H9 (cell line): Measurements from ENCODE around the gene DOK1. TPM values are rescaled to one million over a fixed set of nuclear protein-coding genes. Genes with fewer than 3 reads are reported as not detected.

Experiments
- DNase-seq: peaks from one replicate; pipeline ENCODE4 v3.0.0-alpha.2; 2017
- H2AFZ ChIP-seq: one replicate; pipeline ENCODE4 v1.6.1; 2013; ENCODE audit warnings: mild to moderate bottlenecking, low read length, control low read depth, moderate library complexity
- H2AK5ac ChIP-seq: 2 replicates; pipeline ENCODE4 v1.6.1; 2013; ENCODE audit warnings: low read length, control low read depth, mixed read lengths; ENCODE audit not compliant: insufficient read length
- H2BK120ac ChIP-seq: one replicate; pipeline ENCODE4 v1.6.1; 2013; ENCODE audit warnings: low read depth, mild to moderate bottlenecking, low read length, control low read depth, inconsistent platforms; ENCODE audit not compliant: poor library complexity, severe bottlenecking
- H2BK12ac ChIP-seq: 2 replicates; pipeline ENCODE4 v1.6.1; 2013; ENCODE audit warnings: low read length, control low read depth, mixed read lengths, low read depth; ENCODE audit not compliant: insufficient read length
- H2BK15ac ChIP-seq: 2 replicates; pipeline ENCODE4 v1.6.1; 2013; ENCODE audit warnings: low read depth, low read length, control low read depth
- H2BK20ac ChIP-seq: one replicate; pipeline ENCODE4 v1.6.1; 2013; ENCODE audit warnings: low read depth, mild to moderate bottlenecking, low read length, control low read depth, inconsistent platforms; ENCODE audit not compliant: poor library complexity, severe bottlenecking
- H2BK5ac ChIP-seq: 2 replicates; pipeline ENCODE4 v1.6.1; 2013; ENCODE audit warnings: low read length, control low read depth, mixed read lengths; ENCODE audit not compliant: insufficient read length
- H3K14ac ChIP-seq: 2 replicates; pipeline ENCODE4 v1.6.1; 2013; ENCODE audit warnings: low read length, control low read depth; ENCODE audit not compliant: insufficient read depth
- H3K18ac ChIP-seq: 2 replicates; pipeline ENCODE4 v1.6.1; 2013; ENCODE audit warnings: low read depth, mild to moderate bottlenecking, mixed read lengths, low read length, control low read depth; ENCODE audit not compliant: insufficient read length
- H3K23ac ChIP-seq: 2 replicates; pipeline ENCODE4 v1.6.1; 2013; ENCODE audit warnings: low read length, control low read depth, mixed read lengths, low read depth; ENCODE audit not compliant: insufficient read length
- H3K23me2 ChIP-seq: 2 replicates; pipeline ENCODE4 v1.6.1; 2013; ENCODE audit warnings: low read depth, mild to moderate bottlenecking, mixed read lengths, low read length, control low read depth; ENCODE audit not compliant: insufficient read length, poor library complexity, severe bottlenecking
- H3K27ac ChIP-seq: 2 replicates; pipeline ENCODE4 v1.5.1; 2013; ENCODE audit warnings: low read length, control low read depth, mixed read lengths, low read depth; ENCODE audit not compliant: insufficient read length
- H3K27me3 ChIP-seq: 2 replicates; pipeline ENCODE4 v1.6.1; 2013; ENCODE audit warnings: low read length, control low read depth, inconsistent platforms; ENCODE audit not compliant: insufficient read depth
- H3K4ac ChIP-seq: 2 replicates; pipeline ENCODE4 v1.6.1; 2013; ENCODE audit warnings: low read depth, mild to moderate bottlenecking, control low read depth, inconsistent platforms, low read length, moderate library complexity
- H3K4me1 ChIP-seq: 2 replicates; pipeline ENCODE4 v1.6.1; 2013; ENCODE audit warnings: low read length, control low read depth, inconsistent platforms; ENCODE audit not compliant: insufficient read depth
- H3K4me2 ChIP-seq: 2 replicates; pipeline ENCODE4 v1.6.1; 2013; ENCODE audit warnings: low read length, control low read depth, mixed read lengths; ENCODE audit not compliant: insufficient read length, insufficient read depth
- H3K56ac ChIP-seq: 2 replicates; pipeline ENCODE4 v1.6.1; 2013; ENCODE audit warnings: low read depth, mild to moderate bottlenecking, mixed read lengths, low read length, control low read depth; ENCODE audit not compliant: insufficient read length
- H3K79me1 ChIP-seq: 2 replicates; pipeline ENCODE4 v1.6.1; 2013; ENCODE audit warnings: low read depth, mild to moderate bottlenecking, moderate library complexity, low read length, control low read depth, inconsistent platforms; ENCODE audit not compliant: insufficient read depth, poor library complexity, severe bottlenecking
- H3K79me2 ChIP-seq: 2 replicates; pipeline ENCODE4 v1.6.1; 2013; ENCODE audit warnings: low read length, control low read depth, inconsistent platforms; ENCODE audit not compliant: insufficient read depth
- H3K9ac ChIP-seq: 2 replicates; pipeline ENCODE4 v1.6.1; 2013; ENCODE audit warnings: low read length, control low read depth, mixed read lengths; ENCODE audit not compliant: insufficient read length; ENCODE audit errors: extremely low read depth
- H3K9me3 ChIP-seq: one replicate; pipeline ENCODE4 v1.6.1; 2013; ENCODE audit warnings: low read depth, low read length, inconsistent platforms; ENCODE audit not compliant: control insufficient read depth
- H3T11ph ChIP-seq: one replicate; pipeline ENCODE4 v1.6.1; 2013; ENCODE audit warnings: mild to moderate bottlenecking, low read length, control low read depth, inconsistent platforms
- H4K20me1 ChIP-seq: one replicate; pipeline ENCODE4 v1.6.1; 2013; ENCODE audit not compliant: control insufficient read depth, insufficient read length, insufficient read depth
- H4K5ac ChIP-seq: 2 replicates; pipeline ENCODE4 v1.6.1; 2013; ENCODE audit warnings: low read depth, mild to moderate bottlenecking, mixed read lengths, low read length, control low read depth; ENCODE audit not compliant: insufficient read length
- H4K8ac ChIP-seq: replicated peaks from 2 replicates; pipeline ENCODE4 v1.6.1; 2013; ENCODE audit warnings: low read length, control low read depth, mixed read lengths, low read depth; ENCODE audit not compliant: insufficient read length
- H4K91ac ChIP-seq: 2 replicates; pipeline ENCODE4 v1.6.1; 2013; ENCODE audit warnings: low read depth, mild to moderate bottlenecking, moderate library complexity, mixed read lengths, low read length, control low read depth; ENCODE audit not compliant: insufficient read length
- H3K27ac Mint-ChIP-seq, 3 experiments: 2 replicates in 2 of 3; 3 replicates in 1 of 3; pipeline ENCODE4 v1.8.0; 2020 to 2021; ENCODE audit warnings: mixed read lengths in 3 of 3, mild to moderate bottlenecking in 1 of 3, moderate library complexity in 1 of 3
- H3K27me3 Mint-ChIP-seq: 2 replicates; pipeline ENCODE4 v1.8.0; 2021; ENCODE audit warnings: low read depth, mild to moderate bottlenecking, moderate library complexity, mixed read lengths
- H3K36me3 Mint-ChIP-seq, 3 experiments: 2 replicates in 2 of 3; 3 replicates in 1 of 3; pipeline ENCODE4 v1.8.0; 2020 to 2021; ENCODE audit warnings: low read depth in 3 of 3, mixed read lengths in 3 of 3; ENCODE audit not compliant: insufficient read depth in 1 of 3
- H3K4me1 Mint-ChIP-seq, 2 experiments: 2 replicates each; pipeline ENCODE4 v1.8.0; 2020; ENCODE audit warnings: mixed read lengths in 2 of 2
- H3K4me3 Mint-ChIP-seq, 2 experiments: 2 replicates in 1 of 2; 3 replicates in 1 of 2; pipeline ENCODE4 v1.8.0; 2020 to 2021; ENCODE audit warnings: mild to moderate bottlenecking in 2 of 2, mixed read lengths in 2 of 2, moderate library complexity in 1 of 2
- H3K9me3 Mint-ChIP-seq, 2 experiments: 2 replicates in 1 of 2; 3 replicates in 1 of 2; pipeline ENCODE4 v1.8.0; 2020; ENCODE audit warnings: mild to moderate bottlenecking in 2 of 2, mixed read lengths in 2 of 2, moderate library complexity in 1 of 2
- CTCF ChIP-seq: fragments of 200-600 bp; sonication (generic); conservative IDR thresholded peaks from 3 replicates; pipeline ENCODE4 v1.8.0; 2021; ENCODE audit warnings: antibody characterized with exemption, mild to moderate bottlenecking
- WGBS: extraction: QIAGEN DNeasy Blood & Tissue Kit; methylation state at CpG from one replicate; pipeline ENCODE4 v1.1.7; 2013; ENCODE audit warnings: missing lambda C conversion rate, low lambda C conversion rate, mixed read lengths; ENCODE audit not compliant: insufficient read length; ENCODE audit errors: extremely low coverage; 5-methylcytosine and 5-hydroxymethylcytosine counted together
- total RNA-seq: library from RNA; stranded (reverse); gene quantifications from 2 replicates; pipeline ENCODE4 v1.2.1, GENCODE V29; 2021

DOK1 gene
- total RNA-seq, 1 experiment from 2014 or later = 16.0 TPM

- no peak within 1 kb of the TSS for H3K4me2 ChIP-seq
- peaks cover 4% of the 10 kb centered on the region for H3K79me1 ChIP-seq
- no peak within 1 kb of the TSS for H3K14ac ChIP-seq
- Mint-ChIP-seq H3K36me3 (peaks cover 23 to 35% (median 30%) of the 10 kb centered on the region in 3 experiments), H3K4me1 (peaks cover 17 to 19% of the 10 kb centered on the region in 2 experiments), H3K27me3 (peaks cover 28% of the 10 kb centered on the region), H3K9me3 (no peaks in the 10 kb centered on the region; a peak in 1 of 5 replicates), H3K27ac (peak within 1 kb of the TSS in 1 of 3 experiments; percentile 55; a peak in 2 of 7 replicates), H3K4me3 (peak within 1 kb of the TSS; percentile 30 to 63; a peak in 4 of 5 replicates)
- H4K8ac ChIP-seq = no peak within 1 kb of the TSS
- no peaks in the 10 kb centered on the region for H3K9me3 ChIP-seq
- no CpG with 5 or more reads among the region's 11 CpGs for WGBS
- H3K23me2 ChIP-seq = peaks cover 15% of the 10 kb centered on the region
- H3K23ac ChIP-seq = no peak within 1 kb of the TSS
- no peak within 1 kb of the TSS for H3K56ac ChIP-seq
- no peak within 1 kb of the TSS for H3K9ac ChIP-seq
- H2BK5ac ChIP-seq = no peak within 1 kb of the TSS
- no peak within 1 kb of the TSS for H4K91ac ChIP-seq
- peaks cover 4% of the 10 kb centered on the region; the same call in 1 of the 2 replicates for H3K4me1 ChIP-seq
- no peak within 1 kb of the TSS for H3K27ac ChIP-seq
- no peak within 1 kb of the TSS for H2BK120ac ChIP-seq
- H2BK20ac ChIP-seq = no peak within 1 kb of the TSS
- no peak within 1 kb of the TSS for H2AFZ ChIP-seq
- H4K5ac ChIP-seq = no peak within 1 kb of the TSS
- no peak within 1 kb of the TSS for H3K4ac ChIP-seq
- H4K20me1 ChIP-seq = no peaks in the 10 kb centered on the region
- H2BK15ac ChIP-seq = no peak within 1 kb of the TSS
- peaks cover 4% of the 10 kb centered on the region; the same call in 1 of the 2 replicates for H3K79me2 ChIP-seq
- H3T11ph ChIP-seq = no peak within 1 kb of the TSS
- no peak within 1 kb of the TSS for H3K18ac ChIP-seq
- H2BK12ac ChIP-seq = no peak within 1 kb of the TSS
- TF ChIP-seq CTCF = no peak
- peak; percentile 78 for DNase-seq
- no peak within 1 kb of the TSS for H2AK5ac ChIP-seq
- peaks cover 3% of the 10 kb centered on the region; the same call in 1 of the 2 replicates for H3K27me3 ChIP-seq
These were observed 28.5 kb upstream of the DOK1 start, which contains the start of gene DQX1 for GRCh38 chr2:74525717-74526648. TSS of gene DQX1 (minus strand) at chr2:74526231. CDS start at chr2:74525729, 502 bp downstream.
